NB4 (cell line): ENCODE results near the gene NALCN.

Source experiments
- POLR2A ChIP-seq: IDR thresholded peaks from 2 replicates; pipeline ENCODE4 v1.6.1; 2011; ENCODE audit warnings: mild to moderate bottlenecking; ENCODE audit not compliant: insufficient read length; ENCODE audit errors: extremely low read depth
- TF ChIP-seq, protein P1 (sequence below): IDR thresholded peaks from one replicate; pipeline ENCODE4 v1.5.1; 2012; ENCODE audit warnings: low read depth, low read length
- TF ChIP-seq, protein P2 (sequence below): IDR thresholded peaks from 2 replicates; pipeline ENCODE4 v1.6.1; 2011; ENCODE audit warnings: low read depth, low read length

DNA sequence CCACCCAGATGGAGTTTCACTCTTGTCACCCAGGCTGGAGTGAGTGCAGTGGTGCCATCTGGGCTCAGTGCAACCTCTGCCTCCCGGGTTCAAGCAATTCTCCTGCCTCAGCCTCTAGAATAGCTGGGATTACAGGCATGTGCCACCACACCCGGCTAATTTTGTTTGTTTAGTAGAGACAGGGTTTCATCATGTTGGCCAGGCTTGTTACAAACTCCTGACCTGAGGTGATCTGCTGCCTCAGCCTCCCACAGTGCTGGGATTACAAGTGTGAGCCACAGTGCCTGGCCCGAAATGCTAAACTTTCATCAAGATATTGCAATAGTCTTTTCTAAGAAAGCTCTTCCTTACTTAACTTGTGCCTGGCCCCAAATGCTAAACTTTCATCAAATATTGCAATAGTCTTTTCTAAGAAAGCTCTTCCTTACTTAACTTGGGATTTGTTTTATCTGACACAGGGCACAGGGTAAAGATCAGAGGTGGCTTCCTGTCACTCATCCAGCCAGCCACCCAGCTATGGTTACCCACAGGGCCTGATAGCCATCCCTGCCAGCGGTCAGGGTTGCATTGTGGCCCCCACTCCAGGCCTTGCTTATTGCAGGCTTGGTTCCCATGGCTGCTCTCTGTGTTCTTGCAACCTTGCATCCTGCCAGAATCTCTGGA lies 389.4 kb downstream of the NALCN start:
- no peak for TF ChIP-seq POLR2A
- TF ChIP-seq, protein P1, sequence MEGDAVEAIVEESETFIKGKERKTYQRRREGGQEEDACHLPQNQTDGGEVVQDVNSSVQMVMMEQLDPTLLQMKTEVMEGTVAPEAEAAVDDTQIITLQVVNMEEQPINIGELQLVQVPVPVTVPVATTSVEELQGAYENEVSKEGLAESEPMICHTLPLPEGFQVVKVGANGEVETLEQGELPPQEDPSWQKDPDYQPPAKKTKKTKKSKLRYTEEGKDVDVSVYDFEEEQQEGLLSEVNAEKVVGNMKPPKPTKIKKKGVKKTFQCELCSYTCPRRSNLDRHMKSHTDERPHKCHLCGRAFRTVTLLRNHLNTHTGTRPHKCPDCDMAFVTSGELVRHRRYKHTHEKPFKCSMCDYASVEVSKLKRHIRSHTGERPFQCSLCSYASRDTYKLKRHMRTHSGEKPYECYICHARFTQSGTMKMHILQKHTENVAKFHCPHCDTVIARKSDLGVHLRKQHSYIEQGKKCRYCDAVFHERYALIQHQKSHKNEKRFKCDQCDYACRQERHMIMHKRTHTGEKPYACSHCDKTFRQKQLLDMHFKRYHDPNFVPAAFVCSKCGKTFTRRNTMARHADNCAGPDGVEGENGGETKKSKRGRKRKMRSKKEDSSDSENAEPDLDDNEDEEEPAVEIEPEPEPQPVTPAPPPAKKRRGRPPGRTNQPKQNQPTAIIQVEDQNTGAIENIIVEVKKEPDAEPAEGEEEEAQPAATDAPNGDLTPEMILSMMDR, result no peak
- TF ChIP-seq, protein P2, sequence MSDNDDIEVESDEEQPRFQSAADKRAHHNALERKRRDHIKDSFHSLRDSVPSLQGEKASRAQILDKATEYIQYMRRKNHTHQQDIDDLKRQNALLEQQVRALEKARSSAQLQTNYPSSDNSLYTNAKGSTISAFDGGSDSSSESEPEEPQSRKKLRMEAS, result no peak
